SK-N-SH (cell line): ENCODE measurements around the gene SLFN11.
"Not testable (repeated sequence)": the region's sequence is repeated elsewhere in the genome, so short reads cannot be mapped to it uniquely, and the experiment has no call there.

Source experiments
- CHD2 ChIP-seq: fragments of 150-350 bp; IDR thresholded peaks from 2 replicates; pipeline ENCODE4 v1.6.1; 2018; ENCODE audit warnings: low read length; ENCODE audit not compliant: partially characterized antibody
- EZH2phosphoT487 ChIP-seq: fragments of 200-600 bp; sonication (generic); IDR thresholded peaks from 2 replicates; pipeline ENCODE4 v1.6.1; 2017; ENCODE audit warnings: low read depth, mixed run types, mild to moderate bottlenecking, antibody characterized with exemption, moderate library complexity, borderline replicate concordance
- POLR2AphosphoS5 ChIP-seq: IDR thresholded peaks from 2 replicates; pipeline ENCODE4 v1.6.1; 2012; ENCODE audit warnings: low read depth, low read length
- RAD21 ChIP-seq: IDR thresholded peaks from 2 replicates; pipeline ENCODE4 v1.6.1; 2012; ENCODE audit warnings: mild to moderate bottlenecking, low read length
- RCOR1 ChIP-seq: fragments of 150-350 bp; IDR thresholded peaks from 2 replicates; pipeline ENCODE4 v1.6.1; 2017; ENCODE audit warnings: antibody characterized with exemption, low read length
- SIN3A ChIP-seq: IDR thresholded peaks from 2 replicates; pipeline ENCODE4 v1.6.1; 2012; ENCODE audit warnings: low read depth, mild to moderate bottlenecking, low read length, moderate library complexity, borderline replicate concordance
- TAF1 ChIP-seq: IDR thresholded peaks from 2 replicates; pipeline ENCODE4 v1.6.1; 2012; ENCODE audit warnings: low read depth, mild to moderate bottlenecking, low read length, moderate library complexity, borderline replicate concordance
- TF ChIP-seq, protein P1 (sequence below): fragments of 200-600 bp; sonication (generic); IDR thresholded peaks from 2 replicates; pipeline ENCODE4 v1.6.1; 2017; ENCODE audit warnings: antibody characterized with exemption, mild to moderate bottlenecking, moderate library complexity
- TF ChIP-seq, protein P2 (sequence below): IDR thresholded peaks from 2 replicates; pipeline ENCODE4 v1.6.1; 2012; ENCODE audit warnings: mild to moderate bottlenecking, low read depth, low read length, moderate library complexity
- TF ChIP-seq, protein P3 (sequence below): IDR thresholded peaks from 2 replicates; pipeline ENCODE4 v1.4.0; 2012; ENCODE audit warnings: low read depth

DNA sequence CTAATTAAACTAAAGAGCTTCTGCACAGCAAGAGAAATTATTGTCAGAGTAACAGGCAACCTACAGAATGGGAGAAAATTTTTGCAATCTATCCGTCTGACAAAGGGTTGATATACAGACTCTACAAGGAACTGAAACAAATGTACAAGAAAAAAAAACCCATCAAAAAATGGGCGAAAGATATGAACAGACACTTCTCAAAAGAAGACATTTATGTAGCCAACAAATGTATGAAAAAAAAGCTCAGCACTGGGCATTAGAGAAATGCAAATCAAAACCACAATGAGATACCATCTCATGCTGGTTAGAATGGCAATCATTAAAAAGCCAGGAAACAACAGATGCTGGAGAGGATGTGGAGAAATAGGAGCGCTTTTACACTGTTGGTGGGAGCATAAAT lies 64.1 kb downstream of the SLFN11 start:
- TF ChIP-seq RCOR1, POLR2AphosphoS5, SIN3A, CHD2, RAD21, TAF1, EZH2phosphoT487: not testable (repeated sequence)
- TF ChIP-seq, protein P1, sequence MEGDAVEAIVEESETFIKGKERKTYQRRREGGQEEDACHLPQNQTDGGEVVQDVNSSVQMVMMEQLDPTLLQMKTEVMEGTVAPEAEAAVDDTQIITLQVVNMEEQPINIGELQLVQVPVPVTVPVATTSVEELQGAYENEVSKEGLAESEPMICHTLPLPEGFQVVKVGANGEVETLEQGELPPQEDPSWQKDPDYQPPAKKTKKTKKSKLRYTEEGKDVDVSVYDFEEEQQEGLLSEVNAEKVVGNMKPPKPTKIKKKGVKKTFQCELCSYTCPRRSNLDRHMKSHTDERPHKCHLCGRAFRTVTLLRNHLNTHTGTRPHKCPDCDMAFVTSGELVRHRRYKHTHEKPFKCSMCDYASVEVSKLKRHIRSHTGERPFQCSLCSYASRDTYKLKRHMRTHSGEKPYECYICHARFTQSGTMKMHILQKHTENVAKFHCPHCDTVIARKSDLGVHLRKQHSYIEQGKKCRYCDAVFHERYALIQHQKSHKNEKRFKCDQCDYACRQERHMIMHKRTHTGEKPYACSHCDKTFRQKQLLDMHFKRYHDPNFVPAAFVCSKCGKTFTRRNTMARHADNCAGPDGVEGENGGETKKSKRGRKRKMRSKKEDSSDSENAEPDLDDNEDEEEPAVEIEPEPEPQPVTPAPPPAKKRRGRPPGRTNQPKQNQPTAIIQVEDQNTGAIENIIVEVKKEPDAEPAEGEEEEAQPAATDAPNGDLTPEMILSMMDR: not testable (repeated sequence)
- TF ChIP-seq, protein P2, sequence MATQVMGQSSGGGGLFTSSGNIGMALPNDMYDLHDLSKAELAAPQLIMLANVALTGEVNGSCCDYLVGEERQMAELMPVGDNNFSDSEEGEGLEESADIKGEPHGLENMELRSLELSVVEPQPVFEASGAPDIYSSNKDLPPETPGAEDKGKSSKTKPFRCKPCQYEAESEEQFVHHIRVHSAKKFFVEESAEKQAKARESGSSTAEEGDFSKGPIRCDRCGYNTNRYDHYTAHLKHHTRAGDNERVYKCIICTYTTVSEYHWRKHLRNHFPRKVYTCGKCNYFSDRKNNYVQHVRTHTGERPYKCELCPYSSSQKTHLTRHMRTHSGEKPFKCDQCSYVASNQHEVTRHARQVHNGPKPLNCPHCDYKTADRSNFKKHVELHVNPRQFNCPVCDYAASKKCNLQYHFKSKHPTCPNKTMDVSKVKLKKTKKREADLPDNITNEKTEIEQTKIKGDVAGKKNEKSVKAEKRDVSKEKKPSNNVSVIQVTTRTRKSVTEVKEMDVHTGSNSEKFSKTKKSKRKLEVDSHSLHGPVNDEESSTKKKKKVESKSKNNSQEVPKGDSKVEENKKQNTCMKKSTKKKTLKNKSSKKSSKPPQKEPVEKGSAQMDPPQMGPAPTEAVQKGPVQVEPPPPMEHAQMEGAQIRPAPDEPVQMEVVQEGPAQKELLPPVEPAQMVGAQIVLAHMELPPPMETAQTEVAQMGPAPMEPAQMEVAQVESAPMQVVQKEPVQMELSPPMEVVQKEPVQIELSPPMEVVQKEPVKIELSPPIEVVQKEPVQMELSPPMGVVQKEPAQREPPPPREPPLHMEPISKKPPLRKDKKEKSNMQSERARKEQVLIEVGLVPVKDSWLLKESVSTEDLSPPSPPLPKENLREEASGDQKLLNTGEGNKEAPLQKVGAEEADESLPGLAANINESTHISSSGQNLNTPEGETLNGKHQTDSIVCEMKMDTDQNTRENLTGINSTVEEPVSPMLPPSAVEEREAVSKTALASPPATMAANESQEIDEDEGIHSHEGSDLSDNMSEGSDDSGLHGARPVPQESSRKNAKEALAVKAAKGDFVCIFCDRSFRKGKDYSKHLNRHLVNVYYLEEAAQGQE: not testable (repeated sequence)
- TF ChIP-seq, protein P3, sequence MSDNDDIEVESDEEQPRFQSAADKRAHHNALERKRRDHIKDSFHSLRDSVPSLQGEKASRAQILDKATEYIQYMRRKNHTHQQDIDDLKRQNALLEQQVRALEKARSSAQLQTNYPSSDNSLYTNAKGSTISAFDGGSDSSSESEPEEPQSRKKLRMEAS: not testable (repeated sequence)
